Esophagus squamous epithelium (tissue), 5 donors: Measurements from ENCODE around the gene MAPKAPK3. TPM values are rescaled to one million over a fixed set of nuclear protein-coding genes. Genes with fewer than 3 reads are reported as not detected.

ENCODE experiments used
- DNase-seq: peaks from one replicate; lab custom pipeline; 2025; lab: John Stamatoyannopoulos, UW
- H3K27ac ChIP-seq, 4 donors: fragments of 200-600 bp; sonication (generic); one replicate each; pipeline ENCODE4 v1.5.1; 2016 to 2019; ENCODE audit warnings: mild to moderate bottlenecking in 1 of 4
- H3K27me3 ChIP-seq, 4 donors: fragments of 200-600 bp; sonication (generic); 1 replicate in 3 of 4; 2 replicates in 1 of 4; pipeline versions ENCODE4 v1.5.1 to v1.6.0; 2017 to 2021; ENCODE audit warnings: antibody characterized with exemption in 1 of 4
- H3K36me3 ChIP-seq, 3 donors: fragments of 200-600 bp; sonication (generic); one replicate each; pipeline ENCODE4 v1.5.1; 2016 to 2019
- H3K4me1 ChIP-seq, 3 donors: fragments of 200-600 bp; sonication (generic); one replicate each; pipeline ENCODE4 v1.5.1; 2017 to 2019
- H3K4me3 ChIP-seq, 4 donors: fragments of 200-600 bp; sonication (generic); 1 replicate in 3 of 4; 2 replicates in 1 of 4; pipeline ENCODE4 v1.5.1; 2016 to 2019; ENCODE audit warnings: mild to moderate bottlenecking in 2 of 4, moderate library complexity in 1 of 4
- H3K9me3 ChIP-seq, 3 donors: fragments of 200-600 bp; sonication (generic); one replicate each; pipeline ENCODE4 v1.5.1; 2016 to 2019
- POLR2A ChIP-seq, 4 donors: fragments of 450-650 bp; IDR thresholded peaks; one replicate each; pipeline ENCODE4 v1.6.1; 2017; ENCODE audit warnings: antibody characterized with exemption in 4 of 4, mild to moderate bottlenecking in 4 of 4, moderate library complexity in 3 of 4
- WGBS, 2 donors: methylation state at CpG; one replicate each; pipeline ENCODE4 v1.1.5; 2018; 5-methylcytosine and 5-hydroxymethylcytosine counted together
- intact Hi-C: fragments of 100-400 bp; cut with DNase I; formaldehyde crosslinking; loops from one replicate; pipeline ENCODE4 v1.15.0; 2022
- total RNA-seq, 4 donors: library from RNA; depleted of rRNA; stranded (reverse); fragments of >200 nt; gene quantifications; one replicate each; pipeline ENCODE4 v1.1.0, GENCODE V29; 2016
- TF ChIP-seq, protein P1 (sequence below), 6 experiments: fragments of 450-650 bp in 4 of 6; fragments of 200-600 bp in 2 of 6; sonication (generic) in 2 of 6; IDR thresholded peaks; one replicate each; pipeline ENCODE4 v1.5.1; 2016 to 2019; ENCODE audit warnings: antibody characterized with exemption in 6 of 6, mild to moderate bottlenecking in 4 of 6, moderate library complexity in 4 of 6
- donor health status: DM: yes; HTN: yes; CAD: no.

Gene MAPKAPK3
- total RNA-seq, 4 donors from 2014 or later = 46.5 to 65.6 (median 52.3) TPM

DNA sequence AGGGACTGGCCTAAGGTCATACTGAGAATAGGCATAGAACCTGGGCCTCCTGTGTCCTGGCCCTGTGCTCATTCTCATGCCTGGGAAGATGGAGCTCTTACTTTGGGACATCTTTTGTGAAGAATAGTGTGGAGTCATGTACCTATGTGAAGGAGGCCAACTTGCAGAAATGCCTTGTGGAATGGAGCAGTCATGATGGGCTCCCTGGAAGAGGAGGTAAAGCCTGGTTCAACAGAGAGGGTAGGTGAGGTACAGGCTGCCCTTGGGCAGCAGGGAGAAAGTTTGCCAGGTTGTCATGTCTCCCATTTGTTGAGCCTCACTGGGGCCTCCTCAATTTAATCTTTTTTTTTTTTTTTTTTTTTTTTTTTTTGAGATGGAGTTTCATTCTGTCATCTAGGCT lies 18.1 kb downstream of the MAPKAPK3 start:
- intact Hi-C loops = no loop called here
- TF ChIP-seq POLR2A (IDR thresholded peaks at IDR 0.05) = no peak
- TF ChIP-seq, protein P1, sequence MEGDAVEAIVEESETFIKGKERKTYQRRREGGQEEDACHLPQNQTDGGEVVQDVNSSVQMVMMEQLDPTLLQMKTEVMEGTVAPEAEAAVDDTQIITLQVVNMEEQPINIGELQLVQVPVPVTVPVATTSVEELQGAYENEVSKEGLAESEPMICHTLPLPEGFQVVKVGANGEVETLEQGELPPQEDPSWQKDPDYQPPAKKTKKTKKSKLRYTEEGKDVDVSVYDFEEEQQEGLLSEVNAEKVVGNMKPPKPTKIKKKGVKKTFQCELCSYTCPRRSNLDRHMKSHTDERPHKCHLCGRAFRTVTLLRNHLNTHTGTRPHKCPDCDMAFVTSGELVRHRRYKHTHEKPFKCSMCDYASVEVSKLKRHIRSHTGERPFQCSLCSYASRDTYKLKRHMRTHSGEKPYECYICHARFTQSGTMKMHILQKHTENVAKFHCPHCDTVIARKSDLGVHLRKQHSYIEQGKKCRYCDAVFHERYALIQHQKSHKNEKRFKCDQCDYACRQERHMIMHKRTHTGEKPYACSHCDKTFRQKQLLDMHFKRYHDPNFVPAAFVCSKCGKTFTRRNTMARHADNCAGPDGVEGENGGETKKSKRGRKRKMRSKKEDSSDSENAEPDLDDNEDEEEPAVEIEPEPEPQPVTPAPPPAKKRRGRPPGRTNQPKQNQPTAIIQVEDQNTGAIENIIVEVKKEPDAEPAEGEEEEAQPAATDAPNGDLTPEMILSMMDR (IDR thresholded peaks at IDR 0.05) = no peak
- Histone ChIP-seq H3K27ac (no peak overlapping the region), H3K4me1 (peaks cover 8 to 59% (median 9%) of the 10 kb centered on the region in 3 donors), H3K27me3 (no peaks in the 10 kb centered on the region), H3K4me3 (no peak overlapping the region), H3K9me3 (no peaks in the 10 kb centered on the region), H3K36me3 (peaks cover 0 to 28% (median 0%) of the 10 kb centered on the region in 3 donors)
- DNase-seq = no peak

DNA sequence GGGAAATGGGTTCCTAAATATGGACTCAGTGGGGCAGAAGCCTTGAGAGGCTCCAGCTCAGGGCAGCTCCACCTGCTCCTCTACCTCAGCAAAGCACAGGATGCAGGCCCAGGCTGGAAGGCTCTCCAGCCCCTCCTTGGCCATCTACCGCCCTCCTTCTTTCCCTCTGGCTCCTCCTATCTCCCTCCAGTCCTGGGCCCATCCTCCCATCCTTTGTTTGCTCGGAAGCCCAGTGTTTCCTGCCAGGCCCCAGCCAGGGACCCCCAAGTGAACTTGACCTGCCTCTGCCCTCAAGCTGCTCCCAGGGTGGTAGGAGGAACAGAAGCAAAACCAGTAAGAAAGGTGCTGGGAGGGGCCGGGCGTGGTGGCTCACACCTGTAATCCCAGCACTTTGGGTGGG lies 20.1 kb downstream of the MAPKAPK3 start:
- Histone ChIP-seq H3K4me3 (no peak overlapping the region), H3K36me3 (peaks cover 7 to 42% (median 14%) of the 10 kb centered on the region in 3 donors), H3K4me1 (peaks cover 5 to 41% (median 6%) of the 10 kb centered on the region in 3 donors), H3K27me3 (no peaks in the 10 kb centered on the region), H3K9me3 (no peaks in the 10 kb centered on the region), H3K27ac (peak overlapping the region in 1 of 4 donors; percentile 31)
- TF ChIP-seq POLR2A (IDR thresholded peaks at IDR 0.05) = no peak
- TF ChIP-seq, protein P1 (IDR thresholded peaks at IDR 0.05) = no peak
- intact Hi-C loops = no loop called here
- DNase-seq = no peak
- WGBS, 2 donors = 70 to 87% methylated on average over 3 to 4 of the region's 4 CpGs

DNA sequence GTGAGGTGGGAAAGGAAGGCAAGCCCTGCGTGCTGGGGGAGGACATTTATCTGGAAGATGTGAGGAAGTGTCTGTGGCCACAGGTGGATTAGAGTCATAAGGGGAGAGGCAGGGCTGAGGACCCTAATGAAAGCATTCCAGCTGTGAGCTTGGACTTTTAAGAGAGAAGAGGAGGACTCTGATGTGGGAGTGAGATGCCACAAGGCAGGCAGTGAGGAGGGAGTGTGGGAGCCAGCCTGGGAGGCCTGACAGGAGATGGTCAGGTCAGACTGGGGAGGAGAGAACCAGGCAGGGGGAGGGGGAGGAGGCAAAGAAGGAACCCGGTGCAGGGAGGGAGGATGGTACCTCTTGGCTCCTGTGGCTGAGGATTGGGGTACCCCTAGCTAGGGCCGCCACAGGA lies 21.0 kb downstream of the MAPKAPK3 start:
- no peak overlapping the region for H3K4me3 ChIP-seq
- peaks cover 5 to 38% (median 6%) of the 10 kb centered on the region in 3 donors for H3K4me1 ChIP-seq
- no peaks in the 10 kb centered on the region for H3K27me3 ChIP-seq
- no peak for DNase-seq
- peaks cover 11 to 51% (median 14%) of the 10 kb centered on the region in 3 donors for H3K36me3 ChIP-seq
- no peak overlapping the region for H3K27ac ChIP-seq
- H3K9me3 ChIP-seq = no peaks in the 10 kb centered on the region
- intact Hi-C loops = no loop called here
- WGBS, 2 donors = 58 to 71% methylated on average over 3 of the region's 3 CpGs
- no peak for TF ChIP-seq POLR2A (IDR thresholded peaks at IDR 0.05)
- TF ChIP-seq, protein P1 (IDR thresholded peaks at IDR 0.05) = no peak

DNA sequence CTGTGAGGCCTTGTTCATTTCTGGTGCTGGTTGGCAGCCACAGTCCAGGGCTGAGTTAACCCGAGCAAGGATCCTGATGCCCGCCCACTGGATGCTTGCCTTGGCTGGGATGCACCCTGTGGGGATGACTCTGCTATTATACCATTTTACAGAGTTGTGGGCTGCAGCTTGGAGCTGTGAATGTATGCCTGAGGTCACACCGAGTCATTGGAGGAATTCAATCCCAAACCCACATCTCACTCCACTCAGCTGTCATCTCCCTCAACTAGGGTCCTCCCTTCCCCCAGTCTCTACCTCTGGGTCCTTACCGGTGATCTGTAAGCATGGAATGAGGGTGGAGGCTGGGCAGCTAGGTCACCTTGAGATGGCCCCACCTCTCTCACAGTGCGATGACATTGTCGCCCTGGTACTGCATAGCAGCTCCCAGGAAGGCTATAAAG lies 22.1 kb downstream of the MAPKAPK3 start:
- H3K4me3 ChIP-seq = no peak overlapping the region
- peaks cover 5 to 27% (median 6%) of the 10 kb centered on the region in 3 donors for H3K4me1 ChIP-seq
- peaks cover 11 to 63% (median 15%) of the 10 kb centered on the region in 3 donors for H3K36me3 ChIP-seq
- intact Hi-C loops = no loop called here
- TF ChIP-seq, protein P1 (IDR thresholded peaks at IDR 0.05) = no peak
- no peak for TF ChIP-seq POLR2A (IDR thresholded peaks at IDR 0.05)
- H3K27me3 ChIP-seq = no peaks in the 10 kb centered on the region
- no peaks in the 10 kb centered on the region for H3K9me3 ChIP-seq
- no peak overlapping the region for H3K27ac ChIP-seq
- WGBS, 2 donors = 60 to 84% methylated on average over 3 to 4 of the region's 6 CpGs
- DNase-seq = no peak

DNA sequence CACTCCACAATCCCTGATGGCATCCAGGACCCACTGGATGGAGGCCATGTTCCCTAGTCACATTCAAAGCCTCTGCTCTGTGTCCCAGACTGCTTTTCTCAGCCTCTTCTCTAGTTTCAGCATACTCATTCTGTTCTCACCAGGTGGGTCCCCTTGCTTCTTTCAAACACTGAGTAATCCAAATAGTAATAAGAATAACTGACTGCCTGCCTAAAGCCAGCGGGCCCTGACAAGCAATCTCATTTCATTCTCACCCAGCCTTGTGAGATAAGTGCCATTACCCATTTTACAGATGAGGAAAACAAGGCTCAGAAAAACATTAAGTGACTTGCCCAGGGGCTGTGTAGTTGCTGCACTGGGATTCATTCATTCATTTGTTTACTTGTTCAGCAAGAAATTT lies 25.4 kb downstream of the MAPKAPK3 start:
- Histone ChIP-seq H3K36me3 (peaks cover 16 to 87% (median 28%) of the 10 kb centered on the region in 3 donors), H3K4me3 (no peak overlapping the region), H3K27ac (no peak overlapping the region), H3K27me3 (no peaks in the 10 kb centered on the region), H3K9me3 (no peaks in the 10 kb centered on the region), H3K4me1 (peaks cover 0 to 18% (median 0%) of the 10 kb centered on the region in 3 donors)
- no peak for DNase-seq
- WGBS, 2 donors = 71 to 91% methylated on average over 1 of the region's 1 CpG
- intact Hi-C loops = no loop called here
- TF ChIP-seq, protein P1 (IDR thresholded peaks at IDR 0.05) = no peak
- TF ChIP-seq POLR2A (IDR thresholded peaks at IDR 0.05) = no peak
